ENCODE measurements around the gene MEP1A.
"Not testable (repeated sequence)": the region's sequence is repeated elsewhere in the genome, so short reads cannot be mapped to it uniquely, and the experiment has no call there.

MEP1A gene

DNA sequence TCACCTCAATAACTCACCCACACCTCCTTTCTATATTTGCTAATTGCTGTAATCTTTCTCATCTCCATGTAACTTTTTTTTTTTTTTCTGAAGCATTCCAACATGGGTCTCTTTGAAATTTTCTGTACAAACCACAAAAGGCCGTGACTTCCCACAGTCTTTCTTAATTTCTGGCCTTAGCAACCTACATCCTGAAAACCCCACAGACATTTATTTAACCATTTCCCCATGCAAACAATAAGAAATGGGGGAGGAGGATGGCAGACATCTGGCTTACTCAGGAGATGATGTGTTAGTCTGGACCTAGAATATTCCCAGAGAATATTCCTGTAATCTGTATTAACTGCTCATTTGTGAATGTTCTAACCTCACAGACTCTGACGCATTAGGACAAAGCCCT lies 57.6 kb downstream of the MEP1A start:
- in situ Hi-C loops (cut with HindIII; ENCODE audit: low sequenced_read_pairs), result no loop called here
- no peak overlapping the region for H3K4me3 ChIP-seq (ENCODE audit: low read depth, low read length)
- TF ChIP-seq, protein P1, sequence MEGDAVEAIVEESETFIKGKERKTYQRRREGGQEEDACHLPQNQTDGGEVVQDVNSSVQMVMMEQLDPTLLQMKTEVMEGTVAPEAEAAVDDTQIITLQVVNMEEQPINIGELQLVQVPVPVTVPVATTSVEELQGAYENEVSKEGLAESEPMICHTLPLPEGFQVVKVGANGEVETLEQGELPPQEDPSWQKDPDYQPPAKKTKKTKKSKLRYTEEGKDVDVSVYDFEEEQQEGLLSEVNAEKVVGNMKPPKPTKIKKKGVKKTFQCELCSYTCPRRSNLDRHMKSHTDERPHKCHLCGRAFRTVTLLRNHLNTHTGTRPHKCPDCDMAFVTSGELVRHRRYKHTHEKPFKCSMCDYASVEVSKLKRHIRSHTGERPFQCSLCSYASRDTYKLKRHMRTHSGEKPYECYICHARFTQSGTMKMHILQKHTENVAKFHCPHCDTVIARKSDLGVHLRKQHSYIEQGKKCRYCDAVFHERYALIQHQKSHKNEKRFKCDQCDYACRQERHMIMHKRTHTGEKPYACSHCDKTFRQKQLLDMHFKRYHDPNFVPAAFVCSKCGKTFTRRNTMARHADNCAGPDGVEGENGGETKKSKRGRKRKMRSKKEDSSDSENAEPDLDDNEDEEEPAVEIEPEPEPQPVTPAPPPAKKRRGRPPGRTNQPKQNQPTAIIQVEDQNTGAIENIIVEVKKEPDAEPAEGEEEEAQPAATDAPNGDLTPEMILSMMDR (IDR thresholded peaks at IDR 0.05; ENCODE audit: low read depth, low read length, missing control alignments), result no peak
- DNase-seq (ENCODE audit: low read depth), result peak; percentile 13

DNA sequence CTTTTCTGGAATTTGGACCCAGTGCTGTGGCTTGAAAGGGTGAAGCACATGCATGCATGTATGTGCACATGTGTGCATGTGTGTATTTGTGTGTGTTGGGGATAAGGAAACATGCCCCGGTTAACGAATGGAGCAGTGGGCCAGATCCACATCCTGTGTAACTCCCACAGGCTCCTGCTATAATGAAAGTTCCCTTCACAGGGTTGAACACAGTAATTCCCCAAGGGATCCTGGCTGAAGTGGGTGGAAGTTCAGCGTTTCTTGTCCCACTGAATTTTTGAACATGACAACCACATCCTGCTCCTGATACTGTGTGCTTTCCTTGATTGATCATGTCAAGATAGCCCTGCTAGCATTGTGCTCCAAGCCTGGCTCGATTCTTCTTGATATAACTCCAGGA lies 58.4 kb downstream of the MEP1A start:
- in situ Hi-C loops (cut with HindIII; ENCODE audit: low sequenced_read_pairs); H3K4me3 ChIP-seq (ENCODE audit: low read depth, low read length); DNase-seq (ENCODE audit: low read depth): not testable (repeated sequence)

DNA sequence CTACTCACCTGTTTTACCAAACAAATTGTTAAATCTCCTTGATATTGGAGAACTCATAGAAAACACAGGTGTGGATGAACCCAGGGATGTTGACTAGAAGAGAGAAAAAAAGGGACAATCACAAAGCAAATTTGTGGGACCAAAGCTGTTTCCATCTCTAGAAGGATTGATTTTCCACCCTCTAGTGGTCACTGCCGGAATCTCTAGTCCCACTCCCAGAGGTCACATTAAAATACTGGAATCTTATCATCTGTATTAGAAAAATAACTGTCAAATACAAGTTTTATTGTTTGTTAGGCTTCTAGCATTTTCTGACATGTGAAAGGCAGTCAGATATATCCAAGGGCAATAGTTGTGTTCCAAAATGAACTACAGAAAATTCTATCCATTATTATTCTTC lies 62.8 kb downstream of the MEP1A start:
- TF ChIP-seq, protein P1 (IDR thresholded peaks at IDR 0.05; ENCODE audit: low read depth, low read length, missing control alignments), result peak; percentile 77
- DNase-seq (ENCODE audit: low read depth); H3K4me3 ChIP-seq (ENCODE audit: low read depth, low read length); in situ Hi-C loops (cut with HindIII; ENCODE audit: low sequenced_read_pairs): not testable (repeated sequence)

DNA sequence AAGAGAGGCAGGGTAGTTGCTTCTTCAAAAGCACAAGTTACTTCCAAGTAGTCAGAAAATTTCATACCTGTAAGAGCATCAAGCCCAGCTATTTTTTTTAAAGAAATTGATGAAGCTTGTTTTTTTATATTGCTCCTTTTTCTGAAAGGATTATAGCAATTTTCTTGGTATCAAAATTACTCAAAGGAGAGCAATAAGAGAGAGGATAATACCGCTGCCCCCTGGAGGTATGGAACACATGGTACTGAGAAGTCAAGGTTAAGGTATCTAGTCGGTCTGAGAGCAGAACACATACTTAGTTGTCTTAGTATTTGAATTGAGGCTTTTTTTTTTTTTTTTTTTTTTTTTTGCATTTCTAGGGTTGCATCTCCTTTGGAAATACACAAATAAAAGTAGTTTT lies 69.2 kb downstream of the MEP1A start:
- no peak for DNase-seq (ENCODE audit: low read depth)
- H3K4me3 ChIP-seq (ENCODE audit: low read depth, low read length), result no peak overlapping the region
- in situ Hi-C loops (cut with HindIII; ENCODE audit: low sequenced_read_pairs), result no loop called here
- TF ChIP-seq, protein P1 (IDR thresholded peaks at IDR 0.05; ENCODE audit: low read depth, low read length, missing control alignments), result no peak

DNA sequence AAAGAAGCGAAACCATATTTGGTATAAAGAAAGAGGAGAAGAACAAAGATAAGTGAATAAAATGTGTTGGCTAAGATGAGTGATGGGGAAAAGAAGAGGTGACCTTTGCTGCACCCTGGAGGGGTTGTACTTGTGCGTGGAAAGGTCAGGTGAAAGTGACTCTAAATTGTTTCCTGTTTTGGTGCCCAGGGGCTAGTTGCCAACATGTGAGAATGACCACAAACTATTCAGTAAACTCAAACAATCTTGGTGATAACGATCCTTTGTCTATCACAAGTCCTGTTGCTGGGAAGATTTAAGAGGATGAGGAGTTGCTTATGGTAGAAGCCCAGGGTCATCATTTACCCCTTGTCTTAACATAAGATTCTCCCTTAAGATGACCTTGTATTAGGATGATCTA lies 70.6 kb downstream of the MEP1A start:
- TF ChIP-seq, protein P1 (IDR thresholded peaks at IDR 0.05; ENCODE audit: low read depth, low read length, missing control alignments), result no peak
- no peak for DNase-seq (ENCODE audit: low read depth)
- no peak overlapping the region for H3K4me3 ChIP-seq (ENCODE audit: low read depth, low read length)
- in situ Hi-C loops (cut with HindIII; ENCODE audit: low sequenced_read_pairs), result no loop called here

DNA sequence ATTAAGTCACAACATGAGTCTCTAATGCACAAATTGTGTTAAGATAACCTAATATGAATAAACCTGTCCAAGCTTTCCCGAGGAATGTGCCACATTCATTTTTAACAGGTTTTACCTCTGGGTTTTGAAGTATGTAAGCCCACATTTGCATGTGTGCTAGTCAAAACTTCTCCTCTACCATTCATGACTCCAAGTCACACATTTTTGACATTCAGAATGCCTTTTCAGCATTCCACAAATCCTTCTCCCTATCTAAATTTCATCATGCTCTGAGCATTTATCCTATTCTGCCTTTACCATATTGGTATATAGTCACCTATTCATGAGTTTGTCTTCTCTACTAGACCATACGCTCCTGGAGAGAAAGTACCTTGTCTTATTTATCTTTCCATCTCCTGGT lies 72.0 kb downstream of the MEP1A start:
- no peak for DNase-seq (ENCODE audit: low read depth)
- TF ChIP-seq, protein P1 (IDR thresholded peaks at IDR 0.05; ENCODE audit: low read depth, low read length, missing control alignments), result no peak
- no peak overlapping the region for H3K4me3 ChIP-seq (ENCODE audit: low read depth, low read length)
- in situ Hi-C loops (cut with HindIII; ENCODE audit: low sequenced_read_pairs), result no loop called here

DNA sequence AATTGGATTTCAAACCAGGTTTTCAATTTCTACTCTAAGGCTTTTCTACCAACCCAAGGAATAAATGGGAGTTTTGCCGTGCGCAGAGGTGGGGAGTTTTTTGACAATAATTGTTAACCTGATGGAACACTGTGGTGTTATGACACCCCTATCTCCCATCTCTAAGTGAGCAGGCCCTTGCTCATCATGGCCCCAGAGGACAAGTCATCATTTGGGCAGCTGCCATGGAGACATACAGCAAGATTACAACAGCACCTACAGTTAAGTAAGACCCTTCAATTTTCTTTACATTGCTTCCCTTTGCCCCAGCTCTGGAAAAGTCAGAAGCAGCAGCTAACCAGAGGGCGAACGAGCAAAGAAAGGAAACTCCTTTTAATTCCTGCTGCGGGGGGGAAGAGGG lies 74.2 kb downstream of the MEP1A start:
- TF ChIP-seq, protein P1 (IDR thresholded peaks at IDR 0.05; ENCODE audit: low read depth, low read length, missing control alignments), result no peak
- no peak overlapping the region for H3K4me3 ChIP-seq (ENCODE audit: low read depth, low read length)
- DNase-seq (ENCODE audit: low read depth), result no peak
- in situ Hi-C loops (cut with HindIII; ENCODE audit: low sequenced_read_pairs), result no loop called here

All from astrocyte of the cerebellum (primary cell).